Endothelial cell (in vitro differentiated cells): Measurements from ENCODE around the gene GCGR. TPM values are rescaled to one million over a fixed set of nuclear protein-coding genes. Genes with fewer than 3 reads are reported as not detected.

Experiments used
- DNase-seq: peaks from one replicate; pipeline ENCODE4 v3.0.0; 2021; ENCODE audit warnings: low spot score
- H3K27ac Mint-ChIP-seq: one replicate; pipeline ENCODE4 v1.8.0; 2021; ENCODE audit warnings: mixed read lengths, inconsistent platforms; ENCODE audit not compliant: unreplicated experiment
- H3K27me3 Mint-ChIP-seq: one replicate; pipeline ENCODE4 v1.8.0; 2021; ENCODE audit warnings: mild to moderate bottlenecking, moderate library complexity, mixed read lengths, inconsistent platforms; ENCODE audit not compliant: unreplicated experiment
- H3K36me3 Mint-ChIP-seq: one replicate; pipeline ENCODE4 v1.8.0; 2021; ENCODE audit warnings: mild to moderate bottlenecking, low read depth, mixed read lengths, inconsistent platforms; ENCODE audit not compliant: unreplicated experiment
- H3K4me1 Mint-ChIP-seq: one replicate; pipeline ENCODE4 v1.8.0; 2021; ENCODE audit warnings: mild to moderate bottlenecking, mixed read lengths, inconsistent platforms; ENCODE audit not compliant: unreplicated experiment
- H3K4me3 Mint-ChIP-seq: one replicate; pipeline ENCODE4 v1.8.0; 2021; ENCODE audit warnings: mild to moderate bottlenecking, mixed read lengths, inconsistent platforms; ENCODE audit not compliant: unreplicated experiment
- H3K9me3 Mint-ChIP-seq: one replicate; pipeline ENCODE4 v1.8.0; 2021; ENCODE audit warnings: mixed read lengths, inconsistent platforms; ENCODE audit not compliant: unreplicated experiment
- total RNA-seq: library from RNA; stranded (reverse); fragmentation: NEBNext Ultra II Directional; extraction: Animal tissue kit (Norgen Biotek cat#: 25700); gene quantifications from one replicate; pipeline ENCODE4 v1.2.1, GENCODE V29; 2021; ENCODE audit not compliant: unreplicated experiment
- TF ChIP-seq, protein P1 (sequence below): fragments of 200-600 bp; sonication (generic); IDR thresholded peaks from one replicate; pipeline ENCODE4 v1.5.0; 2021; ENCODE audit warnings: antibody characterized with exemption; ENCODE audit not compliant: unreplicated experiment

Gene GCGR
- total RNA-seq, 1 donor from 2014 or later, result not detected

DNA sequence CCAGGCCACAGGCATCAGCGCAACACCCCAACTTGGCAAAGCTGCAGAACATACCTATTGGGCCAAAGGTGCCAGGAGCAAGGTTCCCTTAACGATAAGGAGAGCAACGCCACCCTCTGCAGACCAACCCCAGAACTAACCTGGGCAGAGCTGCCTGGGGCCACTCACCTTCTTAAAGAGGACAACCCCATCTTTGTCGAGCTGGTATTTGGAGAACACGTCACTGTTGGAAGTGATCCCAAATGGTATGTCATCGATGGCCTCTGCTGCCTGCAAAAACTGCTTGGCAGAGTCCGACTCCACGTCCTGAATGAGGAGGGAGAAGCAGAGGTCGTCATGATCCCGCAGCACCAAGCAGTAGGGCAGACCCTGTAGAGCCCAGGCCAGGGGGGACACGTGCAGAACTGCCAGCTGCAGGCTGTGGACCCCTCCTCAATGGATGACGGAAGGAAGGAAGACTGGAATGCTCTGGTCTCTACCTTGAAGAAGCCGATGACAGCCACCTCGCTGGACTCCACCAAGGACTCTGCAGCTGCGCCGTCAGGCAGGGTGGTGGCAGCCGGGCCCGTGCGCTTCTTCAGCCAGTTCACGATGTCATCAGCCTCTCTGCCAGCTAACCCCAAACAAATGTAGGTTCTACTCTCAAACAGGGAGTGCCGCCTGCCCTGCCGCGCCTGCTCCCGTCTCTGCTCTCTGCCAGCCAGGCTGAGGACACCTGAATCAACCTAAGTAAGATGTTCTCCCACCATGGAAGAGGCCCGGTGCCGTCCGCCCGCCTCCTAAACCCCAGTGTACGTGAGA lies 51.2 kb downstream of the GCGR start:
- no peak for DNase-seq
- H3K4me3 Mint-ChIP-seq, result peak overlapping the region; percentile 42

DNA sequence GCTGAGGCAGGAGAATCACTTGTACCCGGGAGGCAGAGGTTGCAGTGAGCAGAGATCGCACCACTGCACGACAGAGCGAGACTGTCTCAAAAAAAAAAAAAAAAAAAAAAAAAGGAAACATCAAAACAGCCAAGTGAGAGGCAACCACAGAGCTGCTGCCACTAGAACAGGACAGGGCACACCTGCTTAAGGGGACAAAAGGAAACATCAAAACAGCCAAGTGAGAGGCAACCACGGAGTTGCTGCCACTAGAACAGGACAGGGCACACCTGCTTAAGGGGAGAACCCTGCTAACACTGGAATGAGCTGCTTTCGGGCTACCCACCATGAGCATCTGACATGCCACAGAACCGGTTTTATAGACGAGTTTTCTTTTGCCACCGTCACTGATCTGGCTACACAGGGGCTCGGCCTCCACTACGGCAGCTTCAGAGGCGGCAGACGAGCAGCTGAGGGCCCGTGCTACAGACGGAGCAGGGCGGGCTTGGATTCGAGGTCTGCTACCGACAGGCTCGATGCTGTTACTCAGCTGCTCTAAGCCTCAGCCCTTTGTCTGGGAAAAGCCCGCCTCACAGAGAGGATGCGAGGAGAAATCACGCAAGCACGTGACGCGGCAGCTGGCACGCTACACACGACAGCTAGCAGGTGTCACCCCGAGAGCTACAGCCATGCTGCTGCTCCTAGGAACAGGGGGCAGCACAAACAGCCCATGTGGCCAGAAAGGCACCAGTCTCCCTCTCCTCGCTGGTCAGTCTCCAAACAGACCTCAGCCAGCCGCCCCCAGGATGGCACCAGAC lies 54.4 kb downstream of the GCGR start:
- TF ChIP-seq, protein P1, sequence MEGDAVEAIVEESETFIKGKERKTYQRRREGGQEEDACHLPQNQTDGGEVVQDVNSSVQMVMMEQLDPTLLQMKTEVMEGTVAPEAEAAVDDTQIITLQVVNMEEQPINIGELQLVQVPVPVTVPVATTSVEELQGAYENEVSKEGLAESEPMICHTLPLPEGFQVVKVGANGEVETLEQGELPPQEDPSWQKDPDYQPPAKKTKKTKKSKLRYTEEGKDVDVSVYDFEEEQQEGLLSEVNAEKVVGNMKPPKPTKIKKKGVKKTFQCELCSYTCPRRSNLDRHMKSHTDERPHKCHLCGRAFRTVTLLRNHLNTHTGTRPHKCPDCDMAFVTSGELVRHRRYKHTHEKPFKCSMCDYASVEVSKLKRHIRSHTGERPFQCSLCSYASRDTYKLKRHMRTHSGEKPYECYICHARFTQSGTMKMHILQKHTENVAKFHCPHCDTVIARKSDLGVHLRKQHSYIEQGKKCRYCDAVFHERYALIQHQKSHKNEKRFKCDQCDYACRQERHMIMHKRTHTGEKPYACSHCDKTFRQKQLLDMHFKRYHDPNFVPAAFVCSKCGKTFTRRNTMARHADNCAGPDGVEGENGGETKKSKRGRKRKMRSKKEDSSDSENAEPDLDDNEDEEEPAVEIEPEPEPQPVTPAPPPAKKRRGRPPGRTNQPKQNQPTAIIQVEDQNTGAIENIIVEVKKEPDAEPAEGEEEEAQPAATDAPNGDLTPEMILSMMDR, result no peak
- H3K27ac Mint-ChIP-seq, result peak overlapping the region; percentile 61
- DNase-seq, result no peak
- H3K4me3 Mint-ChIP-seq, result peak overlapping the region; percentile 98
- H3K9me3 Mint-ChIP-seq, result no peaks in the 10 kb centered on the region
- H3K27me3 Mint-ChIP-seq, result peaks cover 14% of the 10 kb centered on the region
- H3K36me3 Mint-ChIP-seq, result peaks cover 23% of the 10 kb centered on the region
- H3K4me1 Mint-ChIP-seq, result peaks cover 27% of the 10 kb centered on the region

More for the DNA sequence above, 51.2 kb downstream of the GCGR start:
- Mint-ChIP-seq H3K27ac (no peak overlapping the region), H3K36me3 (peaks cover 28% of the 10 kb centered on the region), H3K27me3 (peaks cover 12% of the 10 kb centered on the region), H3K4me1 (peaks cover 19% of the 10 kb centered on the region), H3K9me3 (no peaks in the 10 kb centered on the region)
- TF ChIP-seq, protein P1, result no peak

DNA sequence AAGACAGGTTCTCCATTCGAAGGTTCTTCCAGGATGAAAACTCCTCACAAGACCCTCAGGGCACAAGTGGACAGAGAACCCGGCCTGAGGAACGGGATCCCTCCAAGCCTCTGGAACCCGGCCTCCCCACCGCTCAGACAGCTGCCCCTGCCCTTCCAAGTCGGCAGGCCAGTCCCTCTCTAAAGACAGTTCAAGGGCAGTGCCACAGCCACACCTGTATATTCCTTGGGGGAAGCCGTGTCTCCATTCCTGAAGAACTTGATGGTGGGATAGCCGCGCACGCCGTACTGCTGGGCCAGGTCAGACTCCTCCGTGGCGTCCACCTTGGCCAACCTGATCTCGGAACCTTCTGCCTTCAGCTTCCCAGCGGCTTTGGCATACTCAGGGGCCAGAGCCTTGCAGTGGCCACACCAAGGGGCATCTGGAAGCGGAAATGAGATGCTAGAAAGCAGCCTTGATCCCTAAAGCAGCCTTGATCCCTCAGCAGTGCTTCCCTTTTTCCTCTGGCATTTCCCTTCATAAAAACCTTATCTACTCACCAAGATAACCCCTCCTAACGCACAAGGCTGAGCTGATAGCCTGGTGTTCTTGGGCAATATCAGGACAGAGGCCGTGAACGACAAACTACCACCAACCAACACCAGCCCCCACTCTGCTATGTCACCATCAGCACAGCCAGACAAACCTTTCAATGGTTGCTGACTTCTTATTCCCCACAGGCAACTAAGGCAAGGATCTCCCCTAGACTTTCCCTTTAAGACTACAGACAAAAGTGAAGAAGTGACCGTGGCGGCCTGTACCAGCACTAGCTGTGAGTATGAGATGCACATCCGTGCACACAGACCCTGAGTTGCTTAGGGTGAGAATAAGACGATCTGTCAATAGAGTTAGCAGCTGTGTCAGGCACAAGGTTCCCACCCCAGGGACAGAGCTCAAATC lies 55.3 kb downstream of the GCGR start:
- peak overlapping the region; percentile 91 for H3K27ac Mint-ChIP-seq
- TF ChIP-seq, protein P1, result no peak
- no peaks in the 10 kb centered on the region for H3K9me3 Mint-ChIP-seq
- H3K4me3 Mint-ChIP-seq, result peak overlapping the region; percentile 98
- peaks cover 27% of the 10 kb centered on the region for H3K36me3 Mint-ChIP-seq
- peaks cover 17% of the 10 kb centered on the region for H3K27me3 Mint-ChIP-seq
- DNase-seq, result no peak
- peaks cover 31% of the 10 kb centered on the region for H3K4me1 Mint-ChIP-seq

DNA sequence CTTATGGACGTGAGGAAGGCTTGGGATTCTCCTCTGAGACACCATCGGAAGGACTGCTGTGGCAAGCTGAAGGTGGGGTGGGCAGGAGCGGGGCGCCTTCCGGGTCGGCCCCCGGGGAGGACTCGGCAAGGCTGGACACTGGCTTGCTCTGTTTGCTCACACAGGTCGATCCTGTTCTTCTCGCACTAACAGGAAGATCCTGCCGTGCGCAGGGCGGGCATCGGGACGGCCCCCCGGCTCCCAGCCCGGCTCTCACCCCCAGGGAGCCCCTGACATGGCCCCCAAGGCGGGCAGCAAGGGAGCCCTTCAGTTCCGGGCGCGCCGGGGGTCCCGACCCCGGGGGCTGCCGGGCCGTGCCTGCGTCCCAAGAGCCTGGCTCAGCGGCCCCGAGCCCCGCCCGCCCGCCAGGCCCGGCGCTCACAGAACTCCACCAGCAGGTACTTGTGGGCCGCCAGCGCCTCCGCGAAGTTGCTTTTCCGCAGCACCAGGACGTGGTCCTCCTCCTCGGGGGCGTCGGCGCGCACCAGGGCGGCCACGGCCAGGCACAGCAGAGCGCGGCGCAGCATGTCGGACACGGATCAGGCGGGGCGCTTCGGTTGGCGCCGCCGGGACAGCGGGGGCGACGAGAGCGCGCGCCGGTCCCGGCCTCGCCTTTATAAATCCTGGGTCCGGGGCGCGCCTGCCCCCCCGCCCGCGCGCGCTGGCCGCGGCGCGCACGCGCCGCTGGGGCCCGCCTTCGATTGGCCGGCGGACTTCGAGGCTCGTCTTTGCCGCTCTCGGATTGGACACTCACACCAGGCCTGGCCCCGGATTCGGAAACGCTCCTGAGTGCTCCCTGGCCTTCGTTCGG lies 56.2 kb downstream of the GCGR start, which contains the start of gene P4HB:
Gene P4HB (minus strand): TSS at position 630 of the 850 bp plus-strand sequence. CDS start 64 bp downstream, at position 566.
- H3K4me1 Mint-ChIP-seq, result peaks cover 31% of the 10 kb centered on the region
- no peaks in the 10 kb centered on the region for H3K9me3 Mint-ChIP-seq
- TF ChIP-seq, protein P1, result no peak
- peak within 1 kb of the TSS; percentile 98 for H3K4me3 Mint-ChIP-seq
- H3K27me3 Mint-ChIP-seq, result peaks cover 19% of the 10 kb centered on the region
- DNase-seq, result peak; percentile 37
- peaks cover 27% of the 10 kb centered on the region for H3K36me3 Mint-ChIP-seq
- peak within 1 kb of the TSS; percentile 98 for H3K27ac Mint-ChIP-seq
